ENCODE measurements around the gene MCF2L2.
A peak's percentile ranks its signal among the peaks of the same experiment; 100 is the strongest.
"Not testable (repeated sequence)": the region's sequence is repeated elsewhere in the genome, so short reads cannot be mapped to it uniquely, and the experiment has no call there.

MCF2L2 gene, protein sequence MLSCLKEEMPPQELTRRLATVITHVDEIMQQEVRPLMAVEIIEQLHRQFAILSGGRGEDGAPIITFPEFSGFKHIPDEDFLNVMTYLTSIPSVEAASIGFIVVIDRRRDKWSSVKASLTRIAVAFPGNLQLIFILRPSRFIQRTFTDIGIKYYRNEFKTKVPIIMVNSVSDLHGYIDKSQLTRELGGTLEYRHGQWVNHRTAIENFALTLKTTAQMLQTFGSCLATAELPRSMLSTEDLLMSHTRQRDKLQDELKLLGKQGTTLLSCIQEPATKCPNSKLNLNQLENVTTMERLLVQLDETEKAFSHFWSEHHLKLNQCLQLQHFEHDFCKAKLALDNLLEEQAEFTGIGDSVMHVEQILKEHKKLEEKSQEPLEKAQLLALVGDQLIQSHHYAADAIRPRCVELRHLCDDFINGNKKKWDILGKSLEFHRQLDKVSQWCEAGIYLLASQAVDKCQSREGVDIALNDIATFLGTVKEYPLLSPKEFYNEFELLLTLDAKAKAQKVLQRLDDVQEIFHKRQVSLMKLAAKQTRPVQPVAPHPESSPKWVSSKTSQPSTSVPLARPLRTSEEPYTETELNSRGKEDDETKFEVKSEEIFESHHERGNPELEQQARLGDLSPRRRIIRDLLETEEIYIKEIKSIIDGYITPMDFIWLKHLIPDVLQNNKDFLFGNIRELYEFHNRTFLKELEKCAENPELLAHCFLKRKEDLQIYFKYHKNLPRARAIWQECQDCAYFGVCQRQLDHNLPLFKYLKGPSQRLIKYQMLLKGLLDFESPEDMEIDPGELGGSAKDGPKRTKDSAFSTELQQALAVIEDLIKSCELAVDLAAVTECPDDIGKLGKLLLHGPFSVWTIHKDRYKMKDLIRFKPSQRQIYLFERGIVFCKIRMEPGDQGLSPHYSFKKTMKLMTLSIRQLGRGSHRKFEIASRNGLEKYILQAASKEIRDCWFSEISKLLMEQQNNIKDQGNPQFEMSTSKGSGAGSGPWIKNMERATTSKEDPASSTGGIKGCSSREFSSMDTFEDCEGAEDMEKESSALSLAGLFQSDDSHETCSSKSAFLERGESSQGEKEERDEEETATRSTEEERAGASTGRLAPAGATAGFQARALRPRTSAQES

DNA sequence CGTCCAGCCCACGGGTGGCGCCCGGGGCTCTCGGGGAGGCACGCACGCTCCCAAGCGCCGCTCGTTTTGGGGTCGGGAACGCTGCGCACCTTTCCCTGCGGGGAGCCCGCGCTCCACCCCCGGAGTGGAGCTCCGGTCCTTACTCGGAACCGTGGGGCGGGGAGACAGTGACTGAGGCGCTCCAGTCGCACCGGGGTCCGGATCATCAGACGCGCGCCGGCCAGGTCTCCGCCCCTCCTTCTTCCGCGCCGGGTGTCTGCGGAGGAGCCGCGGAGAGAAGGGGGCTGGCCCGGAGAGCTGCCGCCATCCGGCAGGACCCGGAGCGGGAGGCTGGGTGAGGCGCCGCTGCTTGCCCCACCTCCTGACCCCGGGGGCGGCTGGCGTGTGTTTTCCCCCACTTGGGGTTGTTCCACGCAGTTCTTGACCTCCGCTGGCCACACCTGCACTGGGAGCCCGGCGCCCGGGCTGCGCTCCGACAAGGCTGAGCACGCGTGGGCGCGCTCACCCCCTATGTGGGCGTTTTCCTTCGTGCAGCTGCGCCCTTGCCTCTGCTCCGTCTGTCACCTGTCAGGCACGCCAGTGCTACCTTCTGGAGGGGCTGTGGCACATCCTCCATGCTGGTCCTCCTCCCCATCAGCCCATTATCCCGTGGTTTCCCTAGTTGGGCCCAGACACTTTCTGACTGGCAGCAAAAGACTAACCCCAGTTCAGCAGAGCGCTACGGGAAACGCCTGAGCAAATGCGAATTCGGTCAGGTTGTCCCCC lies at the start of gene MCF2L2:
Gene MCF2L2, minus strand, starts transcription at position 173 of the 765 bp plus-strand sequence. CDS start 642 bp downstream, outside the sequence.
- DNase-seq (ENCODE audit: low read depth), result no peak

DNA sequence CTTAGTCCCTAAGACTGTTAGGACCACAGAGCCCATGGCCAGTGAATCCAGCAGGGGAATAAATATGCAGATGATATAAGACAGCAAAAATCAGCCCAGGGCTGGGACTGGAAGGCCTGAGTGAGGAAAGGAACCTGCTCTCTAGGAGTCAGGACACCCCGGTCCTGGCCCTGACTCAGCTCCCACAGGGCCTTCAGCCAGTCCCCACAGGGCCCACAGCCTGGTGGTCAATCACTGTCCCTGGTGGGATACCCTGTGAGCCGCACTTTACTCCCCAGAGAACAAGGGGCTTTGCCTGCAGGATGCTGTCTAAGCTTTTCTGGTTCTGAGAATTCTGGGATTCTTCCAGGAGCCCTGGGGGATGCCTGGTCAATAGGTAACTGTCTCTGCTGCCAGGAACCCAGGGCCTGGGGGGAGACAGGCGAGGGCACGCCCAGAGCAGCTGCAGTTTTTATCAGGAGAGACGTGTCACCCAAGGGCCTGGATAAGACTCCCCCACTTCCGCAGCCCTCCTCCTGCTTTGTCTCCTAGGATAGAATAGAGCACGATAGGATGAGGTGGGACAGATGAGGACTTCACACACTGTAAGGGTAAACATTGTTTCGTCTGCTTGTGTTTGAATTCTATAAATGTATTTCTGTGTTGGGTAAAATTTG lies 49.5 kb upstream of the MCF2L2 start:
- no peak for DNase-seq (ENCODE audit: low read depth)

DNA sequence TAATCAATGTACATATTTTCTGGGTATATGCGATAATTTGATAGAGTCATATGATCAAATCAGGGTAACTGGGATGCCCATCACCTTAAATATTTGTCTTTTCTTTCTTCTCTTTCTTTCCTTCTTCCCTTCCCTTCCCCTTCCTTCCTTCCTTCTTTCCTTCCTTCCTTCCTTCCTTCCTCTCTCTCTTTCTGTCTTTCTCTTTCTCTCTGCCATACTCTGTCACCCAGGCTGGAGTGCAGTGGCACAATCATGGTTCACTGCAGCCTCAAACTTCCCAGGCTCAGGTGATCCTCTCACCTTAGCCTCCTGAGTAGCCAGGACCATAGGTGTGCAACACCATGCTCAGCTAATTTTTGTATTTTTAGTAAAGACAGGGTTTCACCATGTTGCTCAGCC lies 47.3 kb upstream of the MCF2L2 start:
- not testable (repeated sequence) for DNase-seq (ENCODE audit: low read depth)

DNA sequence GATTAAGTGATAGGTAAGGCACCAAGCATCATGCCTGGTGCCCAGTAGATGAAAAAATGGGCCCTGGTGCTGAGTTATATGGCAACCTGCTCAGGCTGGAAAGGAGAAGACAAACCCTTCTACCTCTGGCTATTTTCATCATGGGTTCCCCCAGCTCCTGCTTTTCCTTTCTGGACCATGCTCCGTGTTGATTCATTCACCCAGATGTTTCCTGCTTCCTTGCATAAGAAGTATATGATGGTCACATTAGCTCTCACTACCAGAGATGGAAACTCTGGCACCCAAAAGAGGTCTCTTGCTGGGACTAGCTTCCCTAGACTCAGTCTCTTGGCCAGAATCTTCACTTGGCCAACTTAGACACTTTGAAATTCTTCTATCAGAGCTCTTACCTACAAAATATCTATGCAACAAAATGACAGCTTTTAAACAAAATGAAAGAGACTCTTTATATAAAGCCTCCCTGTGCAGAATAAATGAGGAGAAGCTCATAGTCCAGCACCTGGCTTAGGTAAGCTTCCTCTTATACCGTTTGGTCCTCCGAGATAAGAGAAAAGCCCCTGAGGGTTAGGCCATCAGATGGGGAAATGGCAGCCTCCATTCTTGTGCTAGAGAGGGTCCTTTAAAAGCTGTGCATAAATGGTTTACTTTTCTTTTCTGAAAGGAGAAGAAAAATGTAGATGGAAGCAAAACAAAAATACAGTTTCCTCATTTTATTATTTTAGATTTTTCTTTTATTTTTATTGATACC lies 46.8 kb upstream of the MCF2L2 start:
- no peak for DNase-seq (ENCODE audit: low read depth)

DNA sequence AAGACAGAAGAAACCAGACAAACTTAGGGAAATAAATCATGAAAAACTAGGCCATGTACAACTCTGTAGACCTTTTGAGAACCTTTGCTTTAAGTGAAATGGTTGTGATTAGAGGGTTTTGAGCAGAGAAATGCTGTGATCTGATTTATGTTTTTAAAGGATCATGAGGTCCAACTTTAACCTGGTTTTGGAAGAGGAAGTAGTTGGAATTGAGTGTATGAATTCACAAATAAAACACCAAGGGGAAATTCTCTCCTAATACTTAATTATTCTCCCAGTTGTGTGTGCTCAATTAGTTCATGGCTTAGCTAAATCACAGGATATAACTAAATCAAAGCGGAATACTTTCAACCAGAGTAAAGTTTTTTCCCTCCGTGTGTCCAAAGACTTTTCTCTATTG lies 45.5 kb upstream of the MCF2L2 start:
- DNase-seq (ENCODE audit: low read depth), result no peak

DNA sequence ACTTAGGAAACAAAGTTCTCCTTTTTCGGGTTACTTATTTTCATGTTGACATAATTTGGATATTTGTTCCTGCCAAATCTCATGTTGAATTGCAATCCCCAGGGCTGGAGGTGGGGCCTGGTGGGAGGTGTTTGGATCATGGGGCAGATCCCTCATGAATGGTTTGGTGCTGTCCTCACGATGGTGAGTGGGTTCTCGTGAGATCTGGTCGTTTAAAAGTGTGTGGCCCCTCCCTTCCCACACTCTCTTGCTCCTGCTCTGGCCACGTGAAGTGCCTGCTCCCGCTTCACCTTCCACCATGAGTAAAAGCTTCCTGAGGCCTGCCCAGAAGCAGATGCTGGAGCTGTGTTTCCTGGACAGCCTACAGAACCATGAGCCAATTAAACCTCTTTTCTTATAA lies 43.7 kb upstream of the MCF2L2 start:
- DNase-seq (ENCODE audit: low read depth), result no peak

DNA sequence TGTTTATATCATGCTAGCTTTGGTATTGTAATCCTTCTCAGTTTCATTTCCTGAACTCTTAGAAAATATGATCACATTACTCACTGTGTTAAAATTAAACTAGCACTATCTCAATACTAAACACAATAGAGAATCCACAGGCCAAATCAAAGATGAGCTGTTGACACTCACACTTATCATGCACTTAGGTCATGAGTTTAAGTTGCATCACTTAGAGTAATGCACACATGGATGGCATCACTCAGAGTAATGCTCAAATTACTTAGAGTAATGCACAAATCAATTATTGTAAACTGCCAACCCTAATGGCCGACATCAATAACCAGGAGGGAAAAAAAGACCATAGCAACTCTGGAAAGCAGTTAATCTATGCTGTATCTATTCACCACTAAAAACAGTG lies 40.0 kb upstream of the MCF2L2 start:
- DNase-seq (ENCODE audit: low read depth), result no peak

DNA sequence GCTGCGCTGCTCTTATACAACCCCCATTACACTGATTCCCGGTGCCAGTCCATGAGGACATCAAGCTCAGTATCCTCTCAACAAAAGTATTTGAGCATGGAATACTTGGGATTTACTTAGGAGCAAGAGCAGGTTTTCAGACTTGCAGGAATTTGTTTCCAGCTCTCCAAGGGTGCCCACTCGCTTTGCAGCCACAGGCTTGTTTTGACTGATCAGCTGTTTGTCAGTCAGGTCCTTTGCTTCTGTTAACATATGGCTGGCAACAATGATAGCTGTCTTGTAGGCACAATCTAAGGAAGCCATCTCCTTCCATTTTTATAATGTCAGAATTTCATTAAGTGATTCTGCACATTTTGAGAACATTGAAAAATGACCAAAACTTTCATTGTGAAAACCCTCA lies 38.2 kb upstream of the MCF2L2 start:
- no peak for DNase-seq (ENCODE audit: low read depth)

DNA sequence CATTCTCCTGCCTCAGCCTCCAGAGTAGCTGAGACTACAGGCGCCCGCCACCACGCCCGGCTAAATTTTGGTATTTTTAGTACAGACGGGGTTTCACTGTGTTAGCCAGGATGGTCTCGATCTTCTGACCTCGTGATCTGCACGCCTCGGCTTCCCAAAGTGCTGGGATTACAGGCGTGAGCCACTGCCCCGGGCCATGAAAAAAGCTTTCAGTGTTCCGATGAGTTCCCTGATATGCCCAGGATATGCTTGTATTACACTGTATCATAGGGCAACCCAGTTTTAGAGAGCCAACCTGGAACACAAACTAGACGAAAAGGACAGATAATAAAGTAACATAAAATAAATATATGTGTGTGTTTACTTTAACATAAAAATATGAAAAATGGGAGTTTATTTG lies 37.3 kb upstream of the MCF2L2 start:
- not testable (repeated sequence) for DNase-seq (ENCODE audit: low read depth)

DNA sequence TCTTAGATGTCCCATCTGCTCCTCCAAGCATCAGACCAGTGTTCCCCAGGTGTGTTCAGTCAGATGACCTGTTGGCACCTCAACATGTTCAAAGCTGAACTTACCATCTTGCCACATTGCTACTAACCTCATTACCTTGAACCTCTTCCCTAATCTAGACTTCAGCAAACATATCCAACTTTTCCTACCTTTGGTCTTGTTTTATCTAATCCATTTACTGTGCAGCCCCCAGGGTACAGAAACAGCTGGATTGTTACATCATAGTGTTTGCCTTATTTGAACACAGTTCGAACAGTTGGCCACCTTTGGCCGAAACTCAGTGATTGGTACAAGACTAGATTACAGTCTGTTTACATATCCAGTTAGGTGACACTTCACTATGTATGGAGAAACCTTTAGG lies 36.1 kb upstream of the MCF2L2 start:
- no peak for DNase-seq (ENCODE audit: low read depth)

DNA sequence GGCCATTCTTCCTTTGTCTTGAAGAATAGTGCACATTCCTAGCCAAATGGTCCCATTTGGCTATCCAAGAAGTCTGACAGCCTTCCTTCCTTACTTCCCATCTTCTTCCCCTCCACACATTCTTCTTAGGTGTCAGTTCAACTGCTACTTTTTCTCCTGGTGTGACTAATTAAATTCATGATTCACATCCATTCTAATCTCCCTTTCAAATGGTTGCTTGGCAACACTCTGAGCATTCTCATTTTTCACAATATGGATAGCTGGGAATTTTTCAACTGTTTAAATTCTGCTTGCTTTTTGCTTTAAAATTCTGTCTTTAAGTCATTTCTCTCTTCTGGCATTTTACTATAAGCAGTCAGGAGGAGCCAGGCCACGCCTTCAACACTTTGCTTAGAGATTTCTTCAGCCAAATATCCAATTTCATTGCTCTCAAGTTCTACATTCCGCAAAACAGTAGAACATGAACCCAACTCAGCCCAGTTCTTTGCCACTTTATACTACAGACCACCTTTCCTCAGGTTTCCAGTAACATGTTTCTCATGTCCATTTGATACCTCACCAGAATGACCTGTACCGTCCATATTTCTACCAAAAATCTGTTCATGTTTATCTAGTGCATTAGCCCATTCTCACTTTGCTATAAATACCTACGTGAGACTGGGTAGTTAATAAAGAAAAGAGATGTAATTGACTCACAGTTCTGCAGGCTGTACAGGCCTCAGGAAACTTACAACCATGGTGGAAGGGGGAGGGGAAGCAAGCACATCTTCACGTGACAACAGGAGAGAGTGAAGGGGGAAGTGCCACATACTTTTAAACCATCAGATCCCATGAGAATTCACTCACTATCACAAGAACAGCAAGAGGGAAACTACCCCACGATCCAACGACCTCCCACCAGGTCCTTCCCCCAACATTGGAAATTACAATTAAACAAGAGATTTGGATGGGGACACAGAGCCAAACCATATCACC lies 31.9 kb upstream of the MCF2L2 start:
- no peak for DNase-seq (ENCODE audit: low read depth)

DNA sequence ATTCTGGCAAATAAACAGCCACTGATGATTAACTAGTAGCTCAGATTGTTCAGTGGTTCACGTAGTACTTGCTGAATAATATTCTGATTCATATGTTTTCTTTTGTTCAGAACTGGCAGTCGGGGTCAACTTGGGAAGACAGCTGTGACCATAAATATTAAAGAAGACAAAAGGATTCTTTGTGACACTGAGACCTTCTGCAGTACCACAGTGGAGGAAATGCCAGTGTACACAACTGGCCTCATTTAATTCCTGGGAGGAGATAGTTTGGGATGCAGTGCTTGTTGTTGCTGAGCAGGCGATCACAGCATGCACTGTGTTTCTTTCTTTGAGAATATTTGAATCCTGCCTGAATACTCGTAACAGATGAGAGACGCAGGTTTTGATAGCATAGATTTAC lies 26.7 kb upstream of the MCF2L2 start:
- no peak for DNase-seq (ENCODE audit: low read depth)

DNA sequence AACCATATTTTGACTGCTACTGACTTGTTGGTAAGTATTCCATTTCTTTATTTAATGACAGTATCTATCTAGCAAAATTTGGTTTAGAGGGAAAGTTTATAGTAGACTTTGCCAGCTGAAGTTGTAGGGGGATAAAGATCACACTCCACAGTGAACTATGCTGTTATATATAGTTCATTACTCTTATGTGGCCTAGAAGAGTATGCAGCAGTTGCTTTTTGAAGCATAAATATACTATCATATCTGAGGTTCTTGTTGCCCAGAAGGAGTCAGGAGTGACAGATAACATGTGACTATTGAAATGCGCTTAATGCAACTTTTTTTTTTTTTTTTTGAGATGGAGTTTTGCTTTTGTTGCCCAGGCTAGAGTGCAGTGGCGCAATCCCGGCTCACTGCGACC lies 25.6 kb upstream of the MCF2L2 start:
- no peak for DNase-seq (ENCODE audit: low read depth)

DNA sequence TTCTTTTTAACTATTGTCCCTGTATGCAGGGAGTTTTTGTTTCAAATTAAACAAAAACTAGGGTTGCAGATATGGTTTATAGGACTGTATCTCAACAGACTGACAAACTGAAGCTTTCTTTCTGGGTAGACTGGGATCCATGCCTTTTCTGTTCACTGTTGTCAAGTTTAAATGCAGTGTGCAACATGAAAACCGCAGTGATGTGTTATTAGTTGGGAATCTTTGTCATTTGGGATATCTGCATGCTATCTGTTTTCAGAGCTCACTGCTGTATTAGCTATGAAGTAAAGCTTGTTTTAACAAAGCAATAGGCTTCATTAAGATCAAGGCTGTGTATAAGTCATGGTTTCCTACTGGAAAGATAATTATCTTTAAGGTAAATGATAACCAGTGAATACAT lies 21.4 kb upstream of the MCF2L2 start:
- no peak for DNase-seq (ENCODE audit: low read depth)

DNA sequence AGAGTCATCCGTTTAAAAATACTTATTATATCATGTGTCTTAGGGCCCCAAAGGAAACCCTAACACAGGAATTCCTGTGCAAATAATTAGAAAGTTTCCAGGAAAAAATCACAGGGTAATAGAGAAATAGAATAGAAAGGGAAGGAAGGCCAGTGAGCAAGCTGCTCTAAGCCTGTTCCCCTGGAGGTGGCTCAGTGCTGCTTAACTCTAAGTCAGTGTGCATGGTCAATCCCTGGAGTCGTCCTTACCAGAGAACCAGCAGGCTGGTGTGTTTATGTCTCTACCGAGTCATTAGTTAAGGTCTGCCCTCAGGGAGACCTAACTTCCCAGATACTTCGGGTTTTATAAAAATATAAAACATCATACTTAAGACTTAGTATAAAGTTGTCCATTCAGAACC lies 21.0 kb upstream of the MCF2L2 start:
- DNase-seq (ENCODE audit: low read depth), result no peak

DNA sequence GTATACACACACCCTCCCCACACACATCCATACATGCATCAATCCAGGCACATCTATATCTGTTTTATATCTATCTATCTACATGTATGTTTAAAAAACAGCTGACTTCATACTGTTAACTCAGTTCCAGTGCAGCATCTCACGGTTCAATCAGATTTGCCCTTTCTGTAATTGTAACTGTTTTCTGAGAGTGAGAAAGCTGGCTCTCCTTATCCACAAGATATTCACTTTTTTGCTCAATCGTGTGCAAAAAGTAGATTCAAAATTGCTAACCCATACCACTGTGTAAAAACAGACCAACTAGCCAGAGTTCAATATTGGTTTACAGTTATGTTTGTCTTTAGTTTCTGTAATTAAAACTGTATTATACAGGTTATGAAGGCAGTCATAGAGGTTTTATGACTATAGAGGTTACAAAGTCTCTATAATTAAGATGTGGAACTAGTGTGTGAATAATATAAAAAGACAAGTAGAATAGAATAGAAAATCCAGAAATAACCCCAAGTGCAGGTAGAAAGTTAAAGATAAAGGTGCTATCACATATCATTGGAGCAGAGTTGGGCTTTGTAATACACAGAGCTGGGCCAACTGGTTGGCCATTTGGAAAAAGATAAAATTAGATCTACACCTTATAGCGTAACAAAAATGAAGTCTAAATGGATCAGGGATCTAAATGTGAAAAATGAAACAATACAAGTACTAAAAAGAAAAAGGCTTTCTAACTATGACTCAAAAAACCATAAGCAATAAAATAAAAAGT lies 20.1 kb upstream of the MCF2L2 start:
- DNase-seq (ENCODE audit: low read depth), result no peak

DNA sequence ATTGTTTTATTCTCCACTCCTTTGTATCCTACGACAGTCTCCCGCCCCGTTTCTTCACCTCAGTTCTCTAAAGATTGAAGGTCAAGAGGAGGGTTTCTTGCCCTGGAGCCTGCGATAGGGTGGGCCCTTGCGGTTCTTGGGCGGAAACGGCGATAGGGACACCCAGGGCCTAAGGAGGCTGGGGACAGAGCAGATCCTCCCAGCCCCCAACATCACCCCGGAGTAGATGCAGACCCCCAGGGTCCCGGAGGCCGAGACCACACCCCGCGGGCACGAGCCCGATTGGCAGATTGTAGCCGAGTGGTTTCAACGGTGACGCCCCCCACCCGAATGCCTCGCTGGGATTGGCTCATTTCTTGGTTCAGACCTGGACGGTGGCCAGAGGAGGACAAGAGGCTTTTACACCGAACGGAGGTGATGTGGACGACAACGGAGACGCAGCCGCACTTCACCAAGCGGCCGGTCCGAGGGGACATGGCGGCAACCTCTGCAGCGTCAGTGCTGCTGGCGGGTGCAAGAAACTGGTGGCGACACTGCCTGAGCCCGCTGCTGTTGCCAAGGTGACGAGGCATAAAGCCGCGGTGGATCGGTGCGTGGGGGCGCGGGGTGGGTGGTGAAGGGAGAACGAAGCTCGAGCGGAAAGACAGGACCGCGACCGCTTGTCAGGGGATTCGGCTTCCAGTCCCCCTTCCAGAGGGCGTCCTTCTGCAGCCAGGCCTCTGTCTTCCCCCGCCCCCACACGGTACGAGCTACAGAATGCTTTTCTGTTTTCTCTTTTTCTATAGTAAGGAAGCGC lies 19.0 kb upstream of the MCF2L2 start:
- DNase-seq (ENCODE audit: low read depth), result peak; percentile 65

DNA sequence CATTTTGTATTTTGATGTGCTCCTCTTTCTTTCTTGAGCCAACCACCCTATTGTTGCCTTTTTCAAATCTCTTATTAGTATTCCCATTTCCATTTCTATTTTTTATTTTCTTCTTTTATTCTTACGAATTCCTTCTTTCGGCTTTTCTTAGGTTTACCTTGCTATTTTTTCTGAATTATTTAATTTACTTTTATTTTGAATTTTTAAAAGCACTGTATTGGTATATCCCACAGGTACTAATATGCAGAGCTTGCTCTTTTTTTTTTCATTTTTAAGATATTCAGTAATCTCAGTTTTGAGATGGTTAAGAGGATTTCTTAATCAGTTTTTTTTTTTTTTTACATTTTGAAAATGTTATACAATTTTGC lies 18.4 kb upstream of the MCF2L2 start:
- no peak for DNase-seq (ENCODE audit: low read depth)

All from HS-27A (cell line).